ENCODE measurements around the gene SOX1. TPM values are rescaled to one million over a fixed set of nuclear protein-coding genes. Genes with fewer than 3 reads are reported as not detected.

SOX1 gene
- total RNA-seq (2022): not detected in 2 replicates
- not detected for Bru-seq, nascent RNA
- not detected for BruChase-seq, experiment 1, labeled RNA remaining after a 6-hour chase
- not detected for BruChase-seq, experiment 2, labeled RNA remaining after a 2-hour chase
- long read RNA-seq: 0 reads

GRCh38 chr13:112067116-112067741, at the start of gene SOX1:
SOX1 (plus strand) TSS chr13:112067149; CDS start chr13:112067659, 510 bp downstream.
- BruUV-seq (replicated peaks): no TSS peak
- POLR2A ChIA-PET: no interaction called here
- Mint-ChIP-seq H3K36me3 (ENCODE audit: insufficient read depth, unreplicated experiment) (peaks cover 6% of the 10 kb centered on the region), H3K4me3 (ENCODE audit: unreplicated experiment) (no peak within 1 kb of the TSS), H3K27ac (ENCODE audit: low read depth, unreplicated experiment) (no peak within 1 kb of the TSS), H3K4me1 (ENCODE audit: insufficient read depth, unreplicated experiment) (no peaks in the 10 kb centered on the region), H3K27me3 (ENCODE audit: insufficient read depth, unreplicated experiment) (no peaks in the 10 kb centered on the region), H3K9me3 (ENCODE audit: unreplicated experiment) (peaks cover 7% of the 10 kb centered on the region)
- intact Hi-C loops (cut with micrococcal nuclease): no loop called here
- CTCF ChIA-PET: no interaction called here
- DNase-seq (ENCODE audit: unreplicated experiment): no peak
- no peak for TF ChIP-seq CTCF (IDR thresholded peaks at IDR 0.05; ENCODE audit: unreplicated experiment)

GRCh38 chr13:112024577-112024976, 42.4 kb upstream of the SOX1 start:
- BruUV-seq (replicated peaks): no TSS peak
- ChIA-PET POLR2A (no interaction called here), CTCF (no interaction called here)
- H3K4me1 Mint-ChIP-seq (ENCODE audit: insufficient read depth, unreplicated experiment): no peaks in the 10 kb centered on the region
- intact Hi-C loops (cut with micrococcal nuclease): no loop called here
- H3K36me3 Mint-ChIP-seq (ENCODE audit: insufficient read depth, unreplicated experiment): no peaks in the 10 kb centered on the region
- H3K27me3 Mint-ChIP-seq (ENCODE audit: insufficient read depth, unreplicated experiment): no peaks in the 10 kb centered on the region
- no peak overlapping the region for H3K27ac Mint-ChIP-seq (ENCODE audit: low read depth, unreplicated experiment)
- DNase-seq (ENCODE audit: unreplicated experiment): no peak
- no peak overlapping the region for H3K4me3 Mint-ChIP-seq (ENCODE audit: unreplicated experiment)
- TF ChIP-seq CTCF (IDR thresholded peaks at IDR 0.05; ENCODE audit: unreplicated experiment): no peak
- H3K9me3 Mint-ChIP-seq (ENCODE audit: unreplicated experiment): peaks cover 32% of the 10 kb centered on the region

- no peak overlapping the region for H3K4me3 Mint-ChIP-seq (ENCODE audit: unreplicated experiment)
- TF ChIP-seq CTCF (IDR thresholded peaks at IDR 0.05; ENCODE audit: unreplicated experiment): no peak
- no peak for DNase-seq (ENCODE audit: unreplicated experiment)
- POLR2A ChIA-PET: interaction anchor here (0.7 kb wide), 1 partner anchor 95 kb away, joined by 3 read pairs; no protein-coding TSS in a partner anchor
- H3K4me1 Mint-ChIP-seq (ENCODE audit: insufficient read depth, unreplicated experiment): no peaks in the 10 kb centered on the region
- peaks cover 20% of the 10 kb centered on the region for H3K9me3 Mint-ChIP-seq (ENCODE audit: unreplicated experiment)
- CTCF ChIA-PET: no interaction called here
- no TSS peak for BruUV-seq (replicated peaks)
- intact Hi-C loops (cut with micrococcal nuclease): no loop called here
- H3K36me3 Mint-ChIP-seq (ENCODE audit: insufficient read depth, unreplicated experiment): no peaks in the 10 kb centered on the region
- H3K27me3 Mint-ChIP-seq (ENCODE audit: insufficient read depth, unreplicated experiment): no peaks in the 10 kb centered on the region
- no peak overlapping the region for H3K27ac Mint-ChIP-seq (ENCODE audit: low read depth, unreplicated experiment)
Observed at GRCh38 chr13:112027250-112027649, 39.7 kb upstream of the SOX1 start.

GRCh38 chr13:112028481-112028880, 38.5 kb upstream of the SOX1 start:
- intact Hi-C loops (cut with micrococcal nuclease): no loop called here
- CTCF ChIA-PET: no interaction called here
- POLR2A ChIA-PET: no interaction called here
- Mint-ChIP-seq H3K4me1 (ENCODE audit: insufficient read depth, unreplicated experiment) (no peaks in the 10 kb centered on the region), H3K4me3 (ENCODE audit: unreplicated experiment) (no peak overlapping the region), H3K27me3 (ENCODE audit: insufficient read depth, unreplicated experiment) (no peaks in the 10 kb centered on the region), H3K36me3 (ENCODE audit: insufficient read depth, unreplicated experiment) (no peaks in the 10 kb centered on the region), H3K27ac (ENCODE audit: low read depth, unreplicated experiment) (no peak overlapping the region), H3K9me3 (ENCODE audit: unreplicated experiment) (peaks cover 20% of the 10 kb centered on the region)
- no TSS peak for BruUV-seq (replicated peaks)
- no peak for DNase-seq (ENCODE audit: unreplicated experiment)
- no peak for TF ChIP-seq CTCF (IDR thresholded peaks at IDR 0.05; ENCODE audit: unreplicated experiment)
